Eye (tissue), 1 donor: ENCODE data around the gene CUX1.
"Not testable (repeated sequence)": the region's sequence is repeated elsewhere in the genome, so short reads cannot be mapped to it uniquely, and the experiment has no call there.

Experiments used
- DNase-seq: peaks from one replicate; pipeline ENCODE4 v3.0.0-alpha.2; 2015

CUX1 gene

GRCh38 chr7:101826081-101826835, 8.8 kb downstream of the CUX1 start:
- DNase-seq = no peak

DNA sequence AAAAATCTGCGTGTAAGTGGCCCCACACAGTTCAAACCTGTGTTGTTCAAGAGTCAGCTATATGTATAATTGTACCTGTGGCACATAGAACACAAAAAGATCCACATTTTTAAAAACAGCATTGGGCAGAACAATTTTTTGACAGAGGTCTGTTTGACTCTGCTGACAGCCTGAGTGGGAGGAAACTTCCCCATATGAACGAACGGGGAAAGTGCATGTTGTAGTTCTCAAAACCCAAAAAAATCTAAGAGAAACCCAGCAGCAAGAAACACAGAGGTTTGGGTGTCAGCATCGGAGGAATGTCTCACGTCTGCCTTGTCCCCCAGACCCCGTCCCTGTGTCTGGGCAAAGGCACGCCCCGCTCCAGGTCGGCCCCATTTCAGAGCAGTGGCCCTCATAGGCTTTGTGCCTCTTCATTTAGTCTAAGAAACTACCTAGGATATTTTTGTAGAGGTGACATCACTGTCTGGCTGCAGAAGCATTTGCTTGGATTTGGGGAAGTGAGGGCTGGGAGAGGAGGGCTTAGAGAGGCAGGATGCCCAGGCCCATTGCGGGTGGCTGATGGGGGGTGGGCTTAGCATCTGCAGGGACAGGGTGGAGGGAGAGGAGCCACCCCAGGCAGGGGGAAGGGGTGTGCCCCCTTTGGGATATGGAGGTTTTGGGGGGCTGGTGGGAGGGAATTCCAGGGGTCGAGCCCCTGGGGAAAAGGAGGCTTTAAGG, 11.0 kb downstream of the CUX1 start:
- no peak for DNase-seq

- DNase-seq = no peak
Observed at GRCh38 chr7:101829374-101829773, 11.9 kb downstream of the CUX1 start.

DNA sequence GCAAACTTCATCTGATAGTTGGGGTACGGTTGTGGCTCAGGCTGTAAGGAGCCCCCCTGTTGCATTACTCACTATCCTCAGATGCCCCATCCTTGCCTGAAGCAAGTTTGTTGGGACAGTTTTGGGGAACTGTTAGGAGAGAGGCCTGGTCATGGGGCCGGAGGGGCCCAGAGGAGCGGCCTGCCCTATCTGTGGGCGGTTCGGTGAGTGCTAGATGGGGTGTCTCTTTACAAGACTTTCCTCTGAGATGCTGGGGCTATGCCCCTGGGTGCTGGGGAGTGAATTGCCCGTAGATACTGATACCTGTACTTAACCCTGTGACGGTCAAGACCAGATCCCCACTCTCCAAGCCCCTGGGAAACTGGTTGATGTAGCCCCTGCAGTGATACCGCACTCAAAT, 12.4 kb downstream of the CUX1 start:
- no peak for DNase-seq

DNA sequence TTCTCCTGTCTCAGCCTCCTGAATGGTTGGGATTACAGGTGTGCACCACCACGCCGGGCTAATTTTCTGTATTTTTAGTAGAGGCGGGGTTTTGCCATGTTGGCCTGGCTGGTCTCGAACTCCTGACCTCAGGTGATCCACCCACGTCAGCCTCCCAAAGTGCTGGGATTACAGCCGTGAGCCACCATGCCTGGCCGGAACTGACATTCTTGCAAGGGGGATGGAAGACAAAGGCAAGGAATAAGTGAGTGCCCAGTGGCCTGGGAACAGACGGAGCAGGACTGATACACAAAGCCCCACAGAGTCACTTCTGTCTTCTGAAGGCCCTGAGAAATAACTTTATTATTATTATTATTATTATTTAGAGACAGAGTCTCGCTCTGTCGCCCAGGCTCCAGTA, 14.0 kb downstream of the CUX1 start:
- DNase-seq = not testable (repeated sequence)

- no peak for DNase-seq
Observed at GRCh38 chr7:101832205-101832631, 14.8 kb downstream of the CUX1 start.

DNA sequence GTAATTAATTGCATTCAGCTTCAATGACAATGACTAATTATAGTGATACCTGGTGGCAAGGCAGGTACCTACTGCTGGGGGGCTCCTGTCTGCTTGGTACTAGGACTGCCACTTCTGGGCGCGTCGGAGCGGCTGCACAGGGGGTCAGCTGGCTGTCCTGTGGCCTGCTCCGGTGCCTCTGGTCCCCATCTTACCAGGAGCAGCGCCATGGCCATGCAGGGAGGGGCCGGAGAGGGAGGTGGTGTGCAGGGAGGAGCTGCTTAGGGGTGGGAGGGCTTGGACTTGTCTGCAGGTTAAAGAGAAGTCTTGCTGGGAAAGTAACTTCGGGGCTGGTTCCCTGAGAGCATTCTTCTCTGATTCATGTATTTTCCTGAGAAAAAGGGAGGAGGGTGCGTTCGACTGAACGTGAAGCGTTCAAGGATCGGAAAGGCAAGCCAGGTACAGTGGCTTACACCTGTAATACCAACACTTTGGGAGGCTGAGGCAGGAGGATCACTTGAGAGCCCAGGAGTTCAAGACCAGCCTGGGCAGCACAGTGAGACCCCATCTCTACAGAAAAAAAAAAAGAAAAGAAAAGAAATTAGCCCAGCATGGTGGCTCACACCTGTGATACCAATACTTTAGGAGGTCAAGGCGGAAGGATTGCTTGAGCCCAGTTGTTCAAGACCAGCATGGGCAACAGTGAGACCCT, 15.4 kb downstream of the CUX1 start:
- no peak for DNase-seq

DNA sequence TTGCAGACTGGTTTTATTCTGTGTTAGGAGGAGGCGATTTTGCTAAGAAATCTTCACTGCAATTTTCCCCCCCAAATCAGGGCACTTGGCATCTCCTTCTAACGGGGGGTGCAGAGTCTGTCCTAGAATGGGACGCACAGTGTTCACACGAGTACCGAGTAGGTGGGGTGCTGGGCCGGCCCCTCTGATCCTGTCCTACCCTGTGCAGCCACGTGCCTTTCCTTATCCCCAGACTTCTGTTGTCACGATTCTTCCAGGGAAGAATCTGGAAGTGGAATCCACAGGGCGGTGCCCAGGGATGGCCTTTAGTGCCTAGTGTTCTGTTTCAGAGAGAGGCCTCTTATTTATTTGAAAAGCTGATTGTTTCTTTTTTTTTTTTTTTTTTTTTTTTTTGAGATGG, 16.4 kb downstream of the CUX1 start:
- DNase-seq = no peak

GRCh38 chr7:101835136-101835535, 17.7 kb downstream of the CUX1 start:
- no peak for DNase-seq

DNA sequence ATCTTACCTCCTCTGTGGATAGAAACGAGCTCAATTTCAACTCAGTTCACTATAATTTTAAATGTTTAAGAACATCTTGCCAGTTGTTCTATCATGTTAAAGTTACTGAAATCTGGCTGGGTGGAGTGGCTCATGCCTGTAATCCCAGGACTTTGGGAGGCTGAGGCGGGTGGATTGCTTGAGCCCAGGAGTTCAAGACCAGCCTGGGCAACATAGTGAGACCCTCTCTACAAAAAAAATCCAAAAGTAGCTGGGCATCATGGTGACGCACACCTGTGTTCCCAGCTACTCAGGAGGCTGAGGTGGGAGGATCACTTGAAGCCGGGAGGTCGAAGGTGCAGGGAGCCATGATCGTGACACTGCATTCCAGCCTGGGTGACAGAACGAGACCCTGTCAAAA, 20.0 kb downstream of the CUX1 start:
- DNase-seq = not testable (repeated sequence)

DNA sequence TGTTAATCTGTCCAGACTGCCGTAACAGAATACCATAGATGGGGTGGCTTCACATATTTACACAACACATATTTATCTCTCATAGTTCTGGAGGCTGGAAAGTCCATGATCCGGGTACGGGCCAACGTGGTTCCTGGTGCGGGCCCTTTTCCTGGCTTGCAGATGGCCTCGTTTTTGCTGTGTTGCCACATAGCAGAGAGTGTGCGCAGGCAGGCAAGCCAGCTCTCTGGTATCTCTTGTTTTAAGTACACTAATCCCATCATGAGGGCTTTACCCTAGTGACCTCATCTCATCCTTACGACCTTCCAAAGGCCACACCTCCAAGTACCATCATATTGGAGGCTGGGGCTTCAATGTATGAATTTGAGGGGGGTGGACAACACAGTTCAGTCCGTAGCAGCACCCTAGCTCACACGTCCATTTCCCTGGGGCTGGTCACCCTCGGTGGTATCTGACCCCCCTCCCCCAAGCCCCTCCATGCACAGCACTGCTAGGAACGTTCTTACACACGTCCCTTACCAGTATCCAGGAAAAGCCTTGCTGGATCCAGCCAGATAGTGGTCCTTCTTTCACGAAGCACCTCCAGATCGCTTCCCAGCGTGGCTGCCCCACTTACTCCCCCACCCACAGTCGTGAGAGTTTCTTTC, 21.5 kb downstream of the CUX1 start:
- DNase-seq = no peak

DNA sequence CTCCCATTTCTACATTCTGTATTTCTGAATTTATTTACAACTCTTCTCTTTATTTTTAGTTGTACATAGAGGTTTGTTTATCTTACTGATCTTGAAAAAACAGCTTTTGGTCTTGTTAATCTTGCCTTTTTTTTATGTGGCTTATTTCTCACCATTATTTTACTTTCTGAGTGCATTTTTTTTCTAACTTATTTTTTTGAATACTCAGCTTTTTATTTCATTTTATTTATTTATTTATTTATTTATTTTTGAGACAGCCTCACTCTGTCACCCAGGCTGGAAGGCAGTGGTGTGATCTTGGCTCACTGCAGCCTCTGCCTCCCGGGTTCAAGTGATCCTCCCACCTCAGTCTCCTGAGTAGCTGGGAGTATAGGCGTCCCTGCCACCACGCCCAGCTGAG, 23.9 kb downstream of the CUX1 start:
- DNase-seq = no peak

DNA sequence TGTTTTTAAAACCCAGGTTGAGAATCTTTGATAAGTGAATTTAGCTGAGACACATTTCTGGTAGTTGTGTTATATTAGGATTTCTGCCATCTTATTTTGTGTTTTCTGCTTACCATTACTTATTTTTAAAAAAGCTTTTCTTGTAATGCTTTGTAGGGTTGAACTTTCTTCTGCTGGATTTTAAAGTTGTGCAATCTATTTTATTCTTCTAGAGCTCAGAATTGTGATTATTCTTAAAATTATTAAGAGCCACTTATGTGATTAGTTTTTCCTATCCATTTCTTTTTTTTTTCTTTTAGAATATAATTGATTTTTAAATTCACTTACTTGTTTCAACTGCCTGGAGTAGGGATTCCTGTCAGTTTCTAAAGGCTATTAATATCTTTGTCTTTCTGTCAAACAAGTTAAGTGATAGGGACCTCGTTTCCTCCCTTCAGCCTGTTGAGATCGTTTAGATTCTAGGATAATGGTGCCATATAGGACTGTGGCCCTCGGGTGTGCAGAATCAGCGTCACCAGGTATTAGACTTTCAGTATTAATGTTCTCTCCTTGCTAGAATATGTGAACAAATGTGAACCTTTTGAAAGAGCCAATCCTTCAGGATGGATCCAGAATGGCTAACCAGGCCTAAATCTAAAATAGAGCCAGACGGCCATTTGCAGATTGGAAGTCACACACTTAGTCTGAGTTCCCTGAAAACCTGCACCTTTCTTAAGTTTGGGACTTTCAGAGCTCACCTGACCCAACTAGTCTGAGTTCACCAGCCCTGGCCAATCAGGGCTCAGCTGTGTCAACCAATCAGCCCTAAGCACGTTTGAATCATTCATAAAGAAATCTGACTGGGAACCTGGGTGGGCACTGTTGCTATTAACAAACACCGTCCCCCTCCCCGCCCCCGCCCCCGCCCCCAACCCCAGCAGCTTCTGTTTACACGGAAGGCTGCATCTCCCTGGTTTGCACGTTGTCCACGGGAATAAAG, 26.2 kb downstream of the CUX1 start:
- no peak for DNase-seq

DNA sequence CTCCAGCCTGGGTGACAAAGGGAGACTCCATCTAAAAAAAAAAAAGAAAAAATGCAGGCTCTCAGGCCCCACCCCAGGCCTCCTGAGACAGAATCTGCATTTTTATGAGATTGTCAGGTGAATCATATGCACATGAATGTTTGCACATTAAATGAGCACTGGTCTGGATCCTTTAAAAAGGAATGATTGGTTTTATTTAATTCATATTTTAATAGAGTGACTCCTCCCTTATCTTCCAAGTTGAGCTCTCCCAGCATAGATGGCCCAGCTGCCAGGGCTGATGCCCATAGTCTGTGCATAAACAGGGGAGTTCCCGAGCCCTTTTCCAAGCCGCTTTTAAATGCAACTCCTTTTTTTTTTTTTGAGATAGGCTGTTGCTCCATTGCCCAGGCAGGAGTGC, 28.5 kb downstream of the CUX1 start:
- DNase-seq = no peak

DNA sequence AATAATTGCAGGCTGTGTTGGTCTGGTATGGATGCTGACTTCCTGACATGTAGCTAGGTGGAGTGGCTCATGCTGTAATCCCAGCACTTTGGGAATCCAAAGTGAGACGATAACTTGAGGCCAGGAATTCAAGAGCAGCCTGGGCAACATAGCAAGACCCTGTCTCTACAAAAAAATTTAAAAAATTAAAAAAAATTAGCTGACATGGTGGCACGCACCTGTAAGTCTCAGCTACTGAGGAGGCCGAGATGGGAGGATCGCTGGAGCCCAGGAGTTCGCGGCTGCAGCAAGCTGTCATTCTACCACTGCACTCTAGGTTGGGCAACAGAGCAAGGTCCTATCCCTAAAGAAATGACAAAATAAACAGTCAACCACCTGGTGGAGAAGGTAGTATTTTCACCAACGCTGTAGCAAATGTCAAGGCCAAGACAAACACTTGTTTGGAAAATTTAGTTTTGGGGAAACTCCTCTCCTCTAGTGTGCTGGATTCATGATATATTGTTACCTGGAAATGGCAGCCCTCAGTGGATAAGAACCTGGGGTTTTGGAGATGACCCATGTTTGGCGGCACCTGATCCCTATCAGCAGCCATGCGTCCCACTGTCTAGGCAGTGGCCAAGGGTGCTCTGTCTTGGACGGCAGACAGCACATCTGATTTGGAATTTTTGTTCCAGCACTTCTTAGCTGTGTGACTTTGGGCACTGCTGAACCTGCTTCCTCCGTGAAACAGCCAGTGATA, 29.5 kb downstream of the CUX1 start:
- DNase-seq = no peak

GRCh38 chr7:101848208-101848951, 31.0 kb downstream of the CUX1 start:
- DNase-seq = no peak

- DNase-seq = not testable (repeated sequence)
Observed at GRCh38 chr7:101849314-101849713, 31.9 kb downstream of the CUX1 start.

DNA sequence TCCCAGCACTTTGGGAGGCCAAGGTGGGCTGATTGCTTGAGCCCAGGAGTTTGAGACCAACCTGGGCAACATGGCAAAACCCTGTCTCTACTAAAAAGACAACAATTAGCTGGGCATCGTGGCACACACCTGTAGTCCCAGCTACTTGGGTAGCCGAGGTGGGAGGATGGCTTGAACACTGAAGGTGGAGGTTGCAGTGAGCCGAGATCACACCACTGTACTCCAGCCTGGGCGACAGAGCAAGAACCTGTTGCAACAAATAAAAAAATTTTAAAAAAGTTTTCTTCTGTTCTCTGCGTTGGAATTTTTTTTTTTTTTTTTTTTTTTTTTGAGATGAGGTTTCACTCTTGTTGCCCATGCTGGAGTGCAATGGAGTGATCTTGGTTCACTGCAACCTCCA, 34.9 kb downstream of the CUX1 start:
- not testable (repeated sequence) for DNase-seq

GRCh38 chr7:101853684-101854083, 36.3 kb downstream of the CUX1 start:
- no peak for DNase-seq

- DNase-seq = no peak
Observed at GRCh38 chr7:101854084-101854865, 36.8 kb downstream of the CUX1 start.
